ENCODE data around the gene A4GALT.
"Not testable (repeated sequence)": the region's sequence is repeated elsewhere in the genome, so short reads cannot be mapped to it uniquely, and the experiment has no call there.

The A4GALT gene

GRCh38 chr22:42670921-42671709 is 49.6 kb downstream of the A4GALT start:
- DNase-seq (ENCODE audit: insufficient read length) (no peak), FAIRE-seq (peak; percentile 70)
- TF ChIP-seq POLR2AphosphoS5 (IDR thresholded peaks at IDR 0.05; ENCODE audit: low read depth, low read length) (no peak), TAF1 (IDR thresholded peaks at IDR 0.05; ENCODE audit: borderline replicate concordance, low read depth, low read length) (no peak), POLR2A (IDR thresholded peaks at IDR 0.05; ENCODE audit: low read depth, low read length) (no peak)

- no peak for DNase-seq (ENCODE audit: insufficient read length)
- no peak for FAIRE-seq
- TF ChIP-seq TAF1 (IDR thresholded peaks at IDR 0.05; ENCODE audit: borderline replicate concordance, low read depth, low read length) (no peak), POLR2AphosphoS5 (IDR thresholded peaks at IDR 0.05; ENCODE audit: low read depth, low read length) (no peak), POLR2A (IDR thresholded peaks at IDR 0.05; ENCODE audit: low read depth, low read length) (no peak)
These were observed 50.6 kb downstream of the A4GALT start for GRCh38 chr22:42670046-42670445.

GRCh38 chr22:42666393-42666792 is 54.3 kb downstream of the A4GALT start:
- not testable (repeated sequence) for DNase-seq (ENCODE audit: insufficient read length); FAIRE-seq

- no peak for TF ChIP-seq POLR2A (IDR thresholded peaks at IDR 0.05; ENCODE audit: low read depth, low read length)
- no peak for TF ChIP-seq POLR2AphosphoS5 (IDR thresholded peaks at IDR 0.05; ENCODE audit: low read depth, low read length)
- TF ChIP-seq TAF1 (IDR thresholded peaks at IDR 0.05; ENCODE audit: borderline replicate concordance, low read depth, low read length) = no peak
- DNase-seq (ENCODE audit: insufficient read length) = no peak
- FAIRE-seq = peak; percentile 96
These were observed 55.5 kb downstream of the A4GALT start for GRCh38 chr22:42664976-42665831.

- peak; percentile 86 for DNase-seq (ENCODE audit: insufficient read length)
- FAIRE-seq = peak; percentile 75
- TF ChIP-seq TAF1 (IDR thresholded peaks at IDR 0.05; ENCODE audit: borderline replicate concordance, low read depth, low read length) (no peak), POLR2A (IDR thresholded peaks at IDR 0.05; ENCODE audit: low read depth, low read length) (peak; percentile 51; the same call in 1 of the 2 replicates)
These were observed 58.5 kb downstream of the A4GALT start for GRCh38 chr22:42661985-42662831.

GRCh38 chr22:42656578-42656977 is 64.1 kb downstream of the A4GALT start:
- DNase-seq (ENCODE audit: insufficient read length) (no peak), FAIRE-seq (no peak)
- TF ChIP-seq POLR2AphosphoS5 (IDR thresholded peaks at IDR 0.05; ENCODE audit: low read depth, low read length) (no peak), TAF1 (IDR thresholded peaks at IDR 0.05; ENCODE audit: borderline replicate concordance, low read depth, low read length) (no peak), POLR2A (IDR thresholded peaks at IDR 0.05; ENCODE audit: low read depth, low read length) (no peak)

GRCh38 chr22:42655693-42656092 is 65.0 kb downstream of the A4GALT start:
- DNase-seq (ENCODE audit: insufficient read length) (peak; percentile 62), FAIRE-seq (peak; percentile 64)
- no peak for TF ChIP-seq POLR2A (IDR thresholded peaks at IDR 0.05; ENCODE audit: low read depth, low read length)
- no peak for TF ChIP-seq TAF1 (IDR thresholded peaks at IDR 0.05; ENCODE audit: borderline replicate concordance, low read depth, low read length)
- TF ChIP-seq POLR2AphosphoS5 (IDR thresholded peaks at IDR 0.05; ENCODE audit: low read depth, low read length) = no peak

GRCh38 chr22:42654436-42655073 is 66.1 kb downstream of the A4GALT start:
- TF ChIP-seq TAF1 (IDR thresholded peaks at IDR 0.05; ENCODE audit: borderline replicate concordance, low read depth, low read length) (no peak), POLR2A (IDR thresholded peaks at IDR 0.05; ENCODE audit: low read depth, low read length) (no peak), POLR2AphosphoS5 (IDR thresholded peaks at IDR 0.05; ENCODE audit: low read depth, low read length) (no peak)
- DNase-seq (ENCODE audit: insufficient read length) (no peak), FAIRE-seq (no peak)

GRCh38 chr22:42653999-42654398 is 66.7 kb downstream of the A4GALT start:
- no peak for TF ChIP-seq POLR2A (IDR thresholded peaks at IDR 0.05; ENCODE audit: low read depth, low read length)
- no peak for TF ChIP-seq POLR2AphosphoS5 (IDR thresholded peaks at IDR 0.05; ENCODE audit: low read depth, low read length)
- no peak for TF ChIP-seq TAF1 (IDR thresholded peaks at IDR 0.05; ENCODE audit: borderline replicate concordance, low read depth, low read length)
- no peak for DNase-seq (ENCODE audit: insufficient read length)
- FAIRE-seq = no peak

- FAIRE-seq (no peak), DNase-seq (ENCODE audit: insufficient read length) (no peak)
- TF ChIP-seq POLR2A (IDR thresholded peaks at IDR 0.05; ENCODE audit: low read depth, low read length) (no peak), TAF1 (IDR thresholded peaks at IDR 0.05; ENCODE audit: borderline replicate concordance, low read depth, low read length) (no peak), POLR2AphosphoS5 (IDR thresholded peaks at IDR 0.05; ENCODE audit: low read depth, low read length) (no peak)
These were observed 69.5 kb downstream of the A4GALT start for GRCh38 chr22:42651134-42651533.

Measured in GM12892 (cell line).